ENCODE measurements around the gene UQCRQ. TPM values are rescaled to one million over a fixed set of nuclear protein-coding genes. Genes with fewer than 3 reads are reported as not detected.

Gene UQCRQ
- total and polyA plus RNA-seq, 2 donors (not counting 3 experiments of a cell fraction or from before 2014, with no cell fraction given): 246 to 390 TPM

- peak; percentile 33 for DNase-seq (ENCODE audit: low read depth, low spot score)
- Histone ChIP-seq H3K4me3 (replicated peaks in 1 of 3; ENCODE audit: insufficient read depth in 1 of 3, low read depth in 1 of 3, low read length in 3 of 3) (peak within 1 kb of the TSS; percentile 41 to 59 (median 49)), H3K27me3 (ENCODE audit: control insufficient read depth in 2 of 2, insufficient read depth in 2 of 2, low read length in 2 of 2) (no peaks in the 10 kb centered on the region), H3K4me2 (ENCODE audit: insufficient read depth, low read length) (peak within 1 kb of the TSS; percentile 61), H4K20me1 (replicated peaks; ENCODE audit: control insufficient read depth, extremely low read depth, insufficient read depth, low read length) (no peaks in the 10 kb centered on the region), H3K9me3 (replicated peaks; ENCODE audit: control insufficient read depth, insufficient read depth, low read length) (no peaks in the 10 kb centered on the region), H3K27ac (ENCODE audit: insufficient read depth, low read depth, low read length) (peak within 1 kb of the TSS; percentile 32), H2AFZ (ENCODE audit: low read depth, low read length) (peak within 1 kb of the TSS; percentile 93), H3K4me1 (ENCODE audit: control insufficient read depth, extremely low read depth, insufficient read depth, low read length) (peaks cover 12% of the 10 kb centered on the region), H3K36me3 (ENCODE audit: control insufficient read depth in 2 of 2, extremely low read depth in 1 of 2, insufficient read depth in 2 of 2, low read length in 2 of 2) (no peaks in the 10 kb centered on the region), H3K79me2 (ENCODE audit: control insufficient read depth, insufficient read depth, low read length) (no peaks in the 10 kb centered on the region), H3K9me1 (replicated peaks; ENCODE audit: control insufficient read depth, extremely low read depth, insufficient read depth, low read length) (no peaks in the 10 kb centered on the region), H3K9ac (replicated peaks; ENCODE audit: extremely low read depth, insufficient read depth, low read length) (peak within 1 kb of the TSS; percentile 79)
- BruUV-seq (replicated peaks): no TSS peak
- intact Hi-C loops (cut with micrococcal nuclease) (loop anchor here (1.0 to 2.0 kb wide), 5 partner anchors 9 to 220 kb away; partner anchors contain the start of genes GDF9 and UQCRQ), dilution Hi-C loops (cut with MboI; ENCODE audit: extremely low pct_ligation_motif_present, low sequenced_read_pairs) (no loop called here)
- peak; percentile 56 for FAIRE-seq
- TF ChIP-seq POLR2A (IDR thresholded peaks at IDR 0.05; ENCODE audit: low read depth, low read length) (no peak), POLR2AphosphoS5 (IDR thresholded peaks at IDR 0.05; ENCODE audit: insufficient read depth, low read depth, low read length) (peak; percentile 58), FOS (IDR thresholded peaks at IDR 0.05; ENCODE audit: borderline replicate concordance, insufficient read depth, low read length) (no peak), CTCF (IDR thresholded peaks at IDR 0.05; ENCODE audit: extremely low read depth in 1 of 2, insufficient read depth in 1 of 2, low read depth in 1 of 2, low read length in 2 of 2) (no peak), MAX (IDR thresholded peaks at IDR 0.05; ENCODE audit: insufficient read depth, insufficient read length) (no peak)
- ChIA-PET POLR2A (interaction anchor here (1.0 kb wide), 1 partner anchor 37 kb away, joined by 3 read pairs; no protein-coding TSS in a partner anchor), CTCF (interaction anchor here (0.6 to 9.9 kb wide), 16 partner anchors 9 to 304 kb away, joined by 3 to 122 read pairs (median 4); partner anchors contain the start of genes GDF9, LEAP2 and UQCRQ)
These were observed 35.9 kb upstream of the UQCRQ start, which contains the start of gene SHROOM1 for GRCh38 chr5:132830436-132831094. TSS of gene SHROOM1 (minus strand) at chr5:132830647. CDS start at chr5:132826140, 4,507 bp downstream.
